GM12874 (cell line): ENCODE measurements around the gene IQSEC3.

Source experiments
- CTCF ChIP-seq: IDR thresholded peaks from 2 replicates; pipeline ENCODE4 v1.5.1; 2011; ENCODE audit warnings: low read depth, mild to moderate bottlenecking, control low read depth, low read length, moderate library complexity; ENCODE audit not compliant: insufficient read depth

Gene IQSEC3

GRCh38 chr12:162467-163307 is 96.1 kb downstream of the IQSEC3 start:
- TF ChIP-seq CTCF = no peak

GRCh38 chr12:163406-163986 is 96.9 kb downstream of the IQSEC3 start:
- no peak for TF ChIP-seq CTCF

- no peak for TF ChIP-seq CTCF
Observed at GRCh38 chr12:164207-164606, 97.6 kb downstream of the IQSEC3 start.

- no peak for TF ChIP-seq CTCF
Observed at GRCh38 chr12:165862-166368, 99.3 kb downstream of the IQSEC3 start.

- no peak for TF ChIP-seq CTCF
Observed at GRCh38 chr12:166425-167075, 100.0 kb downstream of the IQSEC3 start.

GRCh38 chr12:167959-168600 is 101.5 kb downstream of the IQSEC3 start:
- no peak for TF ChIP-seq CTCF

- no peak for TF ChIP-seq CTCF
Observed at GRCh38 chr12:168763-169525, 102.4 kb downstream of the IQSEC3 start.
